GM23248 (cell line): ENCODE results near the gene SRRM5.

ENCODE experiments used
- EZH2 ChIP-seq: fragments of 200-600 bp; sonication (generic); IDR thresholded peaks from 2 replicates; pipeline ENCODE4 v1.6.1; 2018; ENCODE audit warnings: antibody characterized with exemption, mild to moderate bottlenecking; ENCODE audit not compliant: insufficient read depth, poor library complexity, severe bottlenecking
- EZH2phosphoT487 ChIP-seq: fragments of 200-600 bp; sonication (generic); IDR thresholded peaks from 2 replicates; pipeline ENCODE4 v1.6.1; 2018; ENCODE audit warnings: antibody characterized with exemption, moderate library complexity, mild to moderate bottlenecking, low read depth; ENCODE audit not compliant: insufficient read depth

GRCh38 chr19:43595605-43595998, 16.3 kb upstream of the SRRM5 start:
- TF ChIP-seq EZH2phosphoT487 (no peak), EZH2 (no peak)
